Measurements from ENCODE around the gene HOXD4. TPM values are rescaled to one million over a fixed set of nuclear protein-coding genes. Genes with fewer than 3 reads are reported as not detected.

Gene HOXD4
- polyA plus RNA-seq, 4 donors, result 40.2 to 47.1 (median 41.9) TPM

DNA sequence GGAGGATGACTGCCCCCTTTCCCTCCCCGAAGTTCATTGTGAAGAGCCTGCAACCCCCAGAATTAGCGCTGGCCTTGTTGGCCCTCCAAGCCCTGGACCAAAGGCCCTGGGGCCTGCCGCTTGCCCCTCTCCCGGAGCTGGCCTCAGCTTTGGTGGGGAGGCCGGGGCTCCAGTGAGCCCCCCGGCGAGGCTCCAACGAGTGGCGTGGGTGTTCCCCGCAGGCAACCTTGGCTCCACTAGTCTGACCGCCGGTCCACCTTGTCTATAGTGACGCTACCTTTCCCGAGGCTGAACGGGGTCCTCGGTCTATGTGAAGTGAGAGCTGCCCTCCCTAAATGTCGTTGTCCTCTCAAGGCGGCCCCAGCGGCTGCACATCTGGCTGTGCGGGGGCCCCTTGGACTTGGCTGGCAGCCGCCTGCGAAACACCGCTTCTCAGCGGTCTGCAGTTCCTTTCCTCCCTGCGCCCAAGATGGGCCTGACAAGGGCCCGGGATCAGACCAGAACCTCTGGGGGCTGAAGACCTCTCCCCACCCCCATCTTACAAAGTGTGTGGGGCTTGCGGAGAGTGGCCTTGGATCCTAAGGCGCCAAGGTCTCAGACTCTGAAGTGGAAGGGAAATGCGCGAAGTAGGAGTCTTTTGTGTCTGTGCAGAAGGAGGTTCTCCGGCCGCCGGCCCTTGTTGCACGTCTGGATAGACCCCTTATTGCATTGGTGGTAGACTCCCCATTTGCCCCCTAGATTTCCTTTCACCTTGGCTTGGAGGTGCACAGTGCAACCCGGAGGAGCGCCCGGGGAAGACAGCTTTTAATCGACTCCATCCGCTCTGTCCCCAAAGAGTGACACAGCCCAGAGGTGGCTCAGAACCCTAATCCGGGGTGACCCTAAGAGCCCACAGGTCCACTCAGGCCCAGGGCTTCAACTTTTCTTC, 38.7 kb upstream of the HOXD4 start:
- no peak for DNase-seq (ENCODE audit: low read depth in 4 of 4, low spot score in 3 of 4)

DNA sequence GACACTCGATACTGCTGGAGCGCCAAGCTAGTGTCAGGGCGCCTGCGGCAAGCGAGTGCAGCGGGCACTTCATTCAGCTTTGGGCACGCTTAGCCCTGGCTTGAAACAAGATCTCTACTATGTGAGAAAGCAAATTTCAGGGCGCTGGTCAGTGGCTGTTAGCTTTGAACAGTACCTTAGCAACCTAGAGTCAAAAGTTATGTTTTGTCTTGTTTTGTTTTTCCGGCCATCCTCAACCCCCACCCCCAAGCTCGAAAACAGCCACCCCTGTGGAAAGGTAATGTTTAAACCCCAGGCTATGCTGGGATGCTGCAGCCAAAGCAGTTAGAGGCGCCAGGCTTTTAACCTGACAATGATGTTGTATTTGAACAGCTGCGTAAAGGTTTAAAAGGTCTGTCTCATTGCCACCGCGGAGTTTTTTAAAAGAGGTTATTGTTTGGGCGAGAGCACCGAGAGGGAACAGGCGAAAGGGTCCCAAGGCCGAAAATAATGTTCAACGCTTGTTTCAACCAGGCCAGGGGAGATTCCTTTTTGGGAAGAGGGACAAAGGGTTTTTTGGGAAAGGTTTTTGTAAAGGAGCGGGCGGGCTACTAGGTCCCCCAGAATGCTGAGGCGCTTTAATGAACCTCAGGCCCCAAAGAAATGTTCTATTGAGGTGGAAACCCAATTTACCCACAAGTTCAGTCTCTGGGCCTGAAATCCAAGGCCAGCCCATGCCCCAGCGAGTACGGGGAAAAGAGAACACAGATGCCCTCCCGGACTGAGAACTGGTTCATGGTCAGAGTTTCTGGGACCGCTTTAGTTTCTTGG, 37.0 kb upstream of the HOXD4 start:
- DNase-seq (ENCODE audit: low read depth in 4 of 4, low spot score in 3 of 4), result no peak

DNA sequence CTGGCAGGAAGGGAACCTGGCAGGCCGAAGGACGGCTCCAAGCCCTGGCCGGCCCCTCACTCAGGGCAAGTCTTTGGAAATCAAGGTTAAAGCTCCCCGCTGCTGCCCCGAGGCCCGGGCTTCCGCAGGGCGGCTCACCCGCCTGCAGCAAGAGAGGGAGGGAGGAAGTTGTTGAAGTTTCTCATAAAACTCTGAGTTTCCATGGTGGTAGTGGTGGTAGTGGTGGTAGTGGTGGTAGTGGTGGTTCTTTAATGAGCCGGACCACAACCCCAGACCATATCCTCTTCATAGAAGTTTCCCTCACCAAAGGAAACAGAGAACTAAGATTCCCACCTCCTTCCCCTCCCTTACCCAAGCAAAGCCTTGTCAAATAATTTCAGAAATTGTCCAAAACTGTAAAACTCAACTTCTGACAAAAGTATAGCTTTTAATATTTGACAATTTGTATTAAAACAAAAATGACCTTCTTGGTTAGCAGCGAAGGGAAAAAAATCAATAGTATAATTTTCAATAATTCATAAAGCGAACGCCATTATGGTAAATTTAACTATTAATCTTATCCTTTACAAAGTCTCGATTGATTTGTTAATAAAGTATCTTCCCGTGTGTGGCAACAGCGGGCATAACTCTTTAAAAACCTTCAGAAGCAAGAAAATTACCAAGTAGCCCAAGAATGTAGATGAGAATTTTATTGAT, 36.3 kb upstream of the HOXD4 start:
- no peak for DNase-seq (ENCODE audit: low read depth in 4 of 4, low spot score in 3 of 4)

DNA sequence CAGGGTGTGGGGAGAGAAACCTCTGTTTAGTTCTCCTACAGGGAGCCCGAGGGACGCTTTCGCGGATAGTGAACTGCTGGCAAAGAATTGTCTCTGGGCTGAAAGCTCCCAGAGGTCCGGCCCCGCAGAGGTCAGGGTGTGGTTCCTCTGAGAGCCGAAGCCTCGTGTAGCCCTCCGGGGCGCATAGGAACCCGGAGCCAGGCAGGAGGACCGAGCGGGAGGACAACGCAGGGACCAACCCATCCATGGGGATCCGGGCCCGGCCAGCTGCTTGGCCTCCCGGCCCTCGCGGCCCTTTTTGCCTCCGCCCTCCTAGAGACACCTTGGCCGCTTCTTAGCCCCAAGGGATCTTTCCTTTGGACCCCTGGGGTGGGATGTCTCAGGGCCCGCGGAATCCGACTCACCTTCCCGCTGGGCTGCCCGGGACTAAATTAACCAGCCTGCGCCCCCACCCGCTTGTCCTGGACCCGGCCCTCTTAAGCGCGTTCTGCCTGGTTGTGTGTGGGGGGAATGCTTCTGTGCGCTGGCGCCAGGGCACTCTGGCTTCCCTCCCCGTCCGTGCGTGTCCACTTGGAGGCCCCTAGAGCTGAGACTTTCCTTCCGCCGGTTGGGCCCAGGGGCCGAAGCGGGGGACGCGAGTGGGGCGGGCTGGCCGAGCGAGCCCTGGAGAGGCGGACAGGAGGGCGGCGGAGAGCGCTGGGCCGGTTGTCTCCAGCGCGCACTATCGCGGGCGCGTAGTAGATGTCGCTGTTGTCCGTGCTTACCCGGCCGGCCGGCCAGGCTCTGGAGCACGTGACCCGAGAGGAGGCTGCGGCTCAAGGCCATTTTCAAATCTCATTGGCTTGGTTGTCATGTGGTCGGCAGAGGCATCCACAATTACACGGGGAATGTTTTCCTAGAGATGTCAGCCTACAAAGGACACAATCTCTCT, 35.2 kb upstream of the HOXD4 start, which contains the start of gene HOXD10:
Gene HOXD10, plus strand, starts transcription at position 896 of the 931 bp plus-strand sequence. CDS start 56 bp downstream, outside the sequence.
- DNase-seq (ENCODE audit: low read depth in 4 of 4, low spot score in 3 of 4), result peak in 1 of 4 donors; percentile 90

DNA sequence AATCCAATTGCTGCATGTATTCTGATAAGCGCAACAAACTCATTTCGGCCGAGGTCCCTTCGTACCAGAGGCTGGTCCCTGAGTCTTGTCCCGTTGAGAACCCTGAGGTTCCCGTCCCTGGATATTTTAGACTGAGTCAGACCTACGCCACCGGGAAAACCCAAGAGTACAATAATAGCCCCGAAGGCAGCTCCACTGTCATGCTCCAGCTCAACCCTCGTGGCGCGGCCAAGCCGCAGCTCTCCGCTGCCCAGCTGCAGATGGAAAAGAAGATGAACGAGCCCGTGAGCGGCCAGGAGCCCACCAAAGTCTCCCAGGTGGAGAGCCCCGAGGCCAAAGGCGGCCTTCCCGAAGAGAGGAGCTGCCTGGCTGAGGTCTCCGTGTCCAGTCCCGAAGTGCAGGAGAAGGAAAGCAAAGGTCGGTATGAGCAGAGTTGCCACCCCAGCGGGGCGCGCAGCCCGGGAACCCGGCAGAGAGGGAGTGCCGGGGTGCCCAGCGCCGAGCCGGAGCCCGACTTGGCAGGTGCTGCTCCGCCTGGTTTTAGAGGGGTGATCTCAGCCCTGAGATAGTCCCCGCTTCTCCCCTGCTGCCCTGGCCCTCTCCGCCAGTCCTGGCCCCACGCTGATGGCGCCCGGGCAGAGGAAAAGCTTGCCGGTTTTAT, 34.1 kb upstream of the HOXD4 start:
- DNase-seq (ENCODE audit: low read depth in 4 of 4, low spot score in 3 of 4), result no peak

DNA sequence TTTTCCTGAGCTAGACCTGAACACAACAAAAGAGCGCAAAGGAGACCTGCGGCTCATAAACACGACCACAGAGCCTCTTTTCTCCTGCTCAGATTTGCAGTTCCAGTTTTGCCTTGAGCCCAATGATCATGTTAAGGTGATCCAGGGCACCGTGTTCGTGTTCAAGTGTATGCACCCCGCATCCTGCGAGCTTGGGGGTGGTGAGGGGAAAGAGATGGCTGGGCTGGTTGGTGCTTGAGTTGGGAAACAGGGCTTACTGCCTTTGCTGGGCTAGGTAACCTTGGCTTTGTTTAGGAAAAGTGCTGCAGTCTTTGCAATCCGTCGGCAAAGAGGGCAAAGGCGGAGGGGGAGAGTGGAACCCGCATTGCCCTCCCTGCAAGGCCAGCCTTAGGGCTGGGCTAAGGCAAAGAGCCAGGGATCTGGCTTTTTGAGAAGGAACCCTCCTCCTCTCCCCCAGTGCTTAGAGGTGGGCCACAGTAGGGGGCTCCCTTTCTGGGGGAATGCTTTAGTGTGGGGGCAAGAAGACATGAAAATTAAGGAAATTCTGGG, 33.5 kb upstream of the HOXD4 start:
- DNase-seq (ENCODE audit: low read depth in 4 of 4, low spot score in 3 of 4), result no peak

DNA sequence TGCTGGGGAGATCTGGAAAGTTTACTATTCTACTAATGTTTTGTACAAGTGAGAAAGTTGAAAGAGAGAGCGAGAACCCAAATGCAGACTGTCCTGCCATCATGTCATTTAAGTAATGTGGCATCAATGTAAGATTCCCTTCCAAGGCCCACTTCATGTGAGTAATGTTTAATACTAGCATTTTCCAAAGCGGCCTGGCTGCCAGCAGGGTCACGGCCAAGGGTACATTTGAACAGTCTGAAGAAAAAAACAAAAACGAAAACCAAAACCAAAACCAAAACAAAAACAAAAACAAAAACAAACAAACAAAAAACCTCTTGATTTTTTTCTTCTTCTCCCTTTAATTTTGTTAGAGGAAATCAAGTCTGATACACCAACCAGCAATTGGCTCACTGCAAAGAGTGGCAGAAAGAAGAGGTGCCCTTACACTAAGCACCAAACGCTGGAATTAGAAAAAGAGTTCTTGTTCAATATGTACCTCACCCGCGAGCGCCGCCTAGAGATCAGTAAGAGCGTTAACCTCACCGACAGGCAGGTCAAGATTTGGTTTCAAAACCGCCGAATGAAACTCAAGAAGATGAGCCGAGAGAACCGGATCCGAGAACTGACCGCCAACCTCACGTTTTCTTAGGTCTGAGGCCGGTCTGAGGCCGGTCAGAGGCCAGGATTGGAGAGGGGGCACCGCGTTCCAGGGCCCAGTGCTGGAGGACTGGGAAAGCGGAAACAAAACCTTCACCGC, 32.6 kb upstream of the HOXD4 start:
- no peak for DNase-seq (ENCODE audit: low read depth in 4 of 4, low spot score in 3 of 4)

DNA sequence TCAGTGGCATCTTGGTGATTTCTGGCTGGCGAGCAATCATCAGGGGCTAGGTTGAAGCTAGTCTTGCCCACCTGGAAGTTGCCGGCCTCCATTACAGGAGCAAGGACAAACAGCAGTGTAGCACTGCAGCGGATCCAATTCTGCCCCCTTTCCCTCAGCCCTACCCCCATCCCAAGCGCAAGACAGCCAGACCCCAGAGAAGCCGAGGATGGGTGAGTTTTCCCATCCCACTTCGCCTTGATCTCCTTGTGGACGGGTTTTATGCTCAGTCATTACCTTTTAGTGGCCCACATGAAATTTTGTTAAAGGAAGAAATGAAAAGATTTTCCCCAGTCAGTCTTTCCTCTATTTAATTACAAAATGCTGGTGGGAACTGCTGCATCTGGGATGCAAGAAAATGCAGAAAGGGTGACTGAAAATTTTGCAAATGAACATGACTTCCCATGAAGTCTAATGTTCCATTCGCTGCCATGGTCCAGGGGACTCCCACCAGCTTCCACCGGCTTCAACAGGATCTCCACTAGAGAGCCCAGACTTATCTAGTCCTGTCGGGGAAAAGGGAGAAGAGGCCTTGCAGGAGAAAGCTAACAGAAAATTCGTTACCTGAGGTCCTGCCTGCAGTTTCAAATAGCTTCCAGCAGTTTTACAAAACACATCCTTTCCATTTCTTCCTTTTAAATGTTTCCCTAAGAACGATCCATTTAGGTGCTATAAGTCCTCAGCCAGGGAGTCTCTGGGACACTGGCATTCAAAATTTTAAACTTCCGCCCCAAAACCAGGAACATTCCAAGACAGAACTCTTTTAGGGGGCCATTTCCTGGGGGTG, 30.8 kb upstream of the HOXD4 start:
- no peak for DNase-seq (ENCODE audit: low read depth in 4 of 4, low spot score in 3 of 4)

DNA sequence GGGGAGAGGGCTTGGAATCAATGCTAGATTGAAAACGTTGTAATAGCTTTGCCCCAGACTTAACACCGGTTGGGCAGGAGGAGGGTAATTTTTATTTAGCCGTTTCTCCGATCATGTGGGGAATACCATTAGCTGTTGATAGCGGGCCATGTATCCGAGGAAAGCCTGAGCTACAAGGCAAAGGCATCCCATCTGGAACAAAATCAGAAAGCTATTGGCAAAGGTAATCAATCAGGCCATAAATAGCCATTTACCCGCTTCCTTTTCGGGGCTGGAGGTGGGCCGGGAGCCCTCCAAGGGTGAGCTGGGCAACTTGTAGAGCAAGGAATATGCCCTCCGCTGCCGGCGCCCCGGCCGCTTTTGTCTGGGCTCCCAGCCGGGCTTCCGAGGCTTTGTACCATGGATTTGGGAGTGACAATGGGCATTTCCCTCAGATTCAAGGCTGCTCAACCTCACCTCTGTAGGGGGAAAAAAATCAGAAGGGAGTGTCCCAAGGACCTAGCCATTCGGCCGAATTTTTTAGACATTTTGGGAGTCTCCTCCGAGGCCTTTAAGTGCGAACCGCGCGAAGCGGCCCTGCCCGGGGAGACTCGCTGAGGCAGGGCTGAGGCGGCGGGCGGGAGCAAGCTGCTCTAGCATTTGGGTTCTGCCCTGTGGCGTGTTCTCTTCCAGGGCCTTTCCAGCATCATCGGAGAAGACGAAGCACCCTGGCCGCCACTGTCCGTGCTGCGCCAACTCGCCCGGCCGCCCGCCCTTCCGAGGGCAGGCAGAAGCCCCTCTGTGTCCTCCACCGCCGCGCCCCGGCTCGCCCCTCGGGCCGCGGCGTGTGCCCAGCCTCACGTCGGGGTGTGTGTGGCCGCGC, 29.9 kb upstream of the HOXD4 start:
- no peak for DNase-seq (ENCODE audit: low read depth in 4 of 4, low spot score in 3 of 4)

DNA sequence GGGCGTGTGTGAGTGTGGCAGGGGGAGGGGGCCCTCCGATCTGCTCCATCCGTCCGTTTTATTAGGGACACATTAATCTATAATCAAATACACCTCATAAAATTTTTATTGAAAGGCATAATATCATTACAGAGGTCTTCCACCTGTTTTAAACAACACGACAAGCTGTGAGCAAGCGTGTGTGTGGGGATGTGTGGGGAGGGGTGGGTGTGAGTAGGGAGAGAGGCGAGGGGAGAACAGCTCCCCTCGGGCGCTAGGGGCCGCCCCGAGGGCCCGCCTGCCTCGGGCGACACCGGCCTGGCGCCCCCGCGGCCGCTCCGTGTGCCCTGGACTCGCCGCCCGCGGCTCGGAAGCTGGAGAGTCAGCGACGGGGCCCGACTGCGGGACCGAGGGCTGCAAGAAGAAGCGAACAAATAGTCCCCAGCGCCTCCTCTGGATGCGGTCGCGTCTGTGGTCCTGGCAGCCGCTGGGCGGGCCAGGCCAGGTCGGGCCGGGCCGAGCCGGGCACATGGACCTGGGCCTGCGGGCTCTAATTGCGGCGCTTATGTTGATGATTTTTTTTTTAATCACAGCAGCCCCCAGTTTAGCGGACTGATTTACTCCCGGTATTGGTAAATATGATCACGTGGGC, 29.2 kb upstream of the HOXD4 start:
- no peak for DNase-seq (ENCODE audit: low read depth in 4 of 4, low spot score in 3 of 4)

DNA sequence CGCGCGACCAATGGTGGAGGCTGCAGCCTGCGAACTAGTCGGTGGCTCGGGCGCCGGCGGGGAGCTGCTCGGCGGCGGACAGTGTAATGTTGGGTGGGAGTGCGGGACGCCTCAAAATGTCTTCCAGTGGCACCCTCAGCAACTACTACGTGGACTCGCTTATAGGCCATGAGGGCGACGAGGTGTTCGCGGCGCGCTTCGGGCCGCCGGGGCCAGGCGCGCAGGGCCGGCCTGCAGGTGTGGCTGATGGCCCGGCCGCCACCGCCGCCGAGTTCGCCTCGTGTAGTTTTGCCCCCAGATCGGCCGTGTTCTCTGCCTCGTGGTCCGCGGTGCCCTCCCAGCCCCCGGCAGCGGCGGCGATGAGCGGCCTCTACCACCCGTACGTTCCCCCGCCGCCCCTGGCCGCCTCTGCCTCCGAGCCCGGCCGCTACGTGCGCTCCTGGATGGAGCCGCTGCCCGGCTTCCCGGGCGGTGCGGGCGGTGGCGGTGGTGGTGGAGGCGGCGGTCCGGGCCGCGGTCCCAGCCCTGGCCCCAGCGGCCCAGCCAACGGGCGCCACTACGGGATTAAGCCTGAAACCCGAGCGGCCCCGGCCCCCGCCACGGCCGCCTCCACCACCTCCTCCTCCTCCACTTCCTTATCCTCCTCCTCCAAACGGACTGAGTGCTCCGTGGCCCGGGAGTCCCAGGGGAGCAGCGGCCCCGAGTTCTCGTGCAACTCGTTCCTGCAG, 28.5 kb upstream of the HOXD4 start, which contains the start of gene HOXD9:
Gene HOXD9, plus strand, starts transcription at position 37 of the 728 bp plus-strand sequence. Its CDS starts 50 bp downstream, at position 87.
- DNase-seq (ENCODE audit: low read depth in 4 of 4, low spot score in 3 of 4), result no peak

DNA sequence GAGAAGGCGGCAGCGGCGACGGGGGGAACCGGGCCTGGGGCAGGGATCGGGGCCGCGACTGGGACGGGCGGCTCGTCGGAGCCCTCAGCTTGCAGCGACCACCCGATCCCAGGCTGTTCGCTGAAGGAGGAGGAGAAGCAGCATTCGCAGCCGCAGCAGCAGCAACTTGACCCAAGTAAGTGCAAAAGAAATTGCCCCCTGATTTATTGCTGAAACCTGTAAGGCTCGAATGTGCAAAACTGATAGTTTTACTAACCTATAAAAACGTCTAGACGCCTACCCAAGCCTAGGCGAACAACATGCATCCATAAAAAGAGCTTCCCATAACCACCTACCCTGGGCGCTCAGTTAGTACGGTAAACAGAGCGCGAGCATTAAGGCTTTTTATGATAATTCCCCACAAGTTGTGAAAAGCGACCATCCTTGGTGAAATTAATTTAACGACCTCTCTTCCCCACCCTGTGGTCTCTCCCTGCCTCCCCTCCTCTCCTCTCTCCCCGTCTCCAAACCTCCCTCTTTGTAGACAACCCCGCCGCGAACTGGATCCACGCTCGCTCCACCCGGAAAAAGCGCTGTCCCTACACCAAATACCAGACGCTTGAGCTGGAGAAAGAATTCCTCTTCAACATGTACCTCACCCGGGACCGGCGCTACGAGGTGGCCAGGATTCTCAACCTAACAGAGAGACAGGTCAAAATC, 27.8 kb upstream of the HOXD4 start:
- no peak for DNase-seq (ENCODE audit: low read depth in 4 of 4, low spot score in 3 of 4)

DNA sequence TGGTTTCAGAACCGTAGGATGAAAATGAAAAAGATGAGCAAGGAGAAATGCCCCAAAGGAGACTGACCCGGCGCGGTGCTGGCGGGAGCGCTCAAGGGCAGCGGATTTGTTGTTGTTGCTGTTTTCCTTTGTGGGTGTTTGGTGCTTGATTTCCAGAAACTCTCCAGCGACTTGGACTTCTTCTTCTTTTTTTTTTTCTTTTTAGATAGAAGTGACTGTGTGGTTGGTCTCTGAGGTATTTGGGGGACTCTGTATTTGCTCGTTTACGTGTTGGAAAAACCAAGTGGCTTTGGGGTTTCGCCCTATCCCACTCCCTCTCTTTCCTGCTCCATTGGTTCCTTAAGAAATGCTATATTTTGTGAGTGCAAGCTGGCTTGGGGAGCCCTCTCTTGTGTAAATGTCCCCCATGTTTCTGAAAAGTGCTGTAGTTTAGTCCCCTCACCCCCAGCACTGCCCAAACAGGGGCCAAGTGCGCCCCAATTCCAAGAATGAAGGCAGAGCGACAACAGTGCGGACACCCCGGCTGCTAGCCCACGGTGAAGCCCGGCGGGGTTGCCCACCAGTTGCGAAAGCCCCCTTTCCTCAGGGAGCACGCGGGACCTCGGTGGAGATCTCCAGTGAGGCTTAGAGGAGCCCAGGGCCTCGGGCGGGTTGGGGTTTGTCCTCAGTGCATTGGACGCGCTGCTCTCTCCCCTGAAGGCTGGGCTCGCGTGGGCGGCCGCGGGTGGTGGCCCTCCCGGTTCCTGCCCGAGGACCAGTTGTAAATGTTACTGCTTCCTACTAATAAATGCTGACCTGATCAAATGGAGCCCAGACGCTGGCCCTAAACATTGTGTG, 27.0 kb upstream of the HOXD4 start:
- DNase-seq (ENCODE audit: low read depth in 4 of 4, low spot score in 3 of 4), result no peak

Data from right renal pelvis (tissue), 4 donors.